Sigmoid colon (tissue), 4 donors: ENCODE data around the gene SYCE1.

Experiments
- EP300 ChIP-seq, 4 donors: sonication (generic); formaldehyde crosslinking; IDR thresholded peaks; one replicate each; pipeline ENCODE4 v1.6.1; 2017; ENCODE audit warnings: antibody characterized with exemption in 4 of 4
- POLR2A ChIP-seq, 2 donors: fragments of 450-650 bp; IDR thresholded peaks; one replicate each; pipeline ENCODE4 v1.6.1; 2016; ENCODE audit warnings: antibody characterized with exemption in 2 of 2, mild to moderate bottlenecking in 2 of 2, moderate library complexity in 2 of 2
- POLR2AphosphoS5 ChIP-seq, 4 donors: sonication (generic); formaldehyde crosslinking; IDR thresholded peaks; one replicate each; pipeline ENCODE4 v1.6.1; 2017; ENCODE audit warnings: antibody characterized with exemption in 4 of 4

GRCh38 chr10:133527771-133528271 is 37.6 kb downstream of the SYCE1 start:
- TF ChIP-seq POLR2A (IDR thresholded peaks at IDR 0.05), result no peak
- no peak for TF ChIP-seq EP300 (IDR thresholded peaks at IDR 0.05)
- TF ChIP-seq POLR2AphosphoS5 (IDR thresholded peaks at IDR 0.05), result no peak
